DND-41 (cell line): ENCODE measurements around the gene BCL7A.

Source experiments
- ATAC-seq: fragments of 200-7000 bp; cut with Tn5 transposase; 3 replicates; pipeline ENCODE4 v1.9.1; 2021; ENCODE audit warnings: low read depth; ENCODE audit not compliant: insufficient read depth
- DNase-seq: peaks from one replicate; pipeline ENCODE4 v3.0.0-alpha.2; 2020
- H2AFZ ChIP-seq: 2 replicates; pipeline ENCODE4 v1.6.0; 2012; ENCODE audit warnings: low read depth, low read length
- H3K27ac ChIP-seq: 2 replicates; pipeline ENCODE4 v1.5.1; 2012; ENCODE audit warnings: low read length, inconsistent platforms
- H3K27me3 ChIP-seq: fragments of 200-600 bp; sonication (generic); 2 replicates; pipeline ENCODE4 v1.6.0; 2012; ENCODE audit warnings: low read length, mild to moderate bottlenecking, inconsistent platforms; ENCODE audit not compliant: insufficient read depth, poor library complexity
- H3K36me3 ChIP-seq: 2 replicates; pipeline ENCODE4 v1.5.1; 2012; ENCODE audit warnings: low read length, inconsistent platforms; ENCODE audit not compliant: insufficient read depth
- H3K4me1 ChIP-seq: 2 replicates; pipeline ENCODE4 v1.5.1; 2012; ENCODE audit warnings: mild to moderate bottlenecking, low read length; ENCODE audit not compliant: insufficient read depth
- H3K4me2 ChIP-seq: 2 replicates; pipeline ENCODE4 v1.6.0; 2012; ENCODE audit warnings: mild to moderate bottlenecking, moderate library complexity, low read length, inconsistent platforms; ENCODE audit not compliant: insufficient read depth
- H3K4me3 ChIP-seq, 2 experiments: fragments of 200-600 bp in 1 of 2; shearing (Covaris generic) in 1 of 2; 2 replicates each; pipeline ENCODE4 v1.5.1; 2012 to 2016; ENCODE audit warnings: inconsistent platforms in 2 of 2, low read length in 2 of 2, mild to moderate bottlenecking in 2 of 2, low read depth in 1 of 2, moderate library complexity in 1 of 2
- H3K79me2 ChIP-seq: 2 replicates; pipeline ENCODE4 v1.6.0; 2012; ENCODE audit warnings: low read length, inconsistent platforms; ENCODE audit not compliant: insufficient read depth
- H3K9ac ChIP-seq: 2 replicates; pipeline ENCODE4 v1.6.0; 2012; ENCODE audit warnings: low read depth, mild to moderate bottlenecking, inconsistent platforms, low read length, moderate library complexity
- H3K9me3 ChIP-seq: 2 replicates; pipeline ENCODE4 v1.5.1; 2012; ENCODE audit warnings: low read length, moderate library complexity, mild to moderate bottlenecking, inconsistent platforms; ENCODE audit not compliant: insufficient read depth, severe bottlenecking
- H4K20me1 ChIP-seq: 2 replicates; pipeline ENCODE4 v1.6.0; 2012; ENCODE audit warnings: low read length; ENCODE audit not compliant: insufficient read depth
- EZH2 ChIP-seq: IDR thresholded peaks from 3 replicates; pipeline ENCODE4 v1.6.1; 2012; ENCODE audit warnings: borderline replicate concordance, low read depth, mild to moderate bottlenecking, moderate library complexity, low read length, inconsistent platforms; ENCODE audit not compliant: severe bottlenecking
- TF ChIP-seq, protein P1 (sequence below): IDR thresholded peaks from 2 replicates; pipeline ENCODE4 v1.5.1; 2012; ENCODE audit warnings: borderline replicate concordance, low read length, moderate library complexity, mild to moderate bottlenecking; ENCODE audit not compliant: poor library complexity, severe bottlenecking; ENCODE audit errors: extremely low read depth

The BCL7A gene

GRCh38 chr12:122064025-122064777 is 42.5 kb downstream of the BCL7A start:
- Histone ChIP-seq H2AFZ (peak overlapping the region; percentile 34; the same call in 1 of the 2 replicates), H3K4me3 (no peak overlapping the region), H3K4me1 (no peaks in the 10 kb centered on the region), H3K27me3 (no peaks in the 10 kb centered on the region), H3K9ac (no peak overlapping the region), H3K9me3 (no peaks in the 10 kb centered on the region), H3K79me2 (no peaks in the 10 kb centered on the region), H3K36me3 (peaks cover 29% of the 10 kb centered on the region), H3K4me2 (peak overlapping the region; percentile 7; the same call in 1 of the 2 replicates), H4K20me1 (no peaks in the 10 kb centered on the region), H3K27ac (no peak overlapping the region)
- ATAC-seq (peak; percentile 93), DNase-seq (peak; percentile 77)
- TF ChIP-seq, protein P1, sequence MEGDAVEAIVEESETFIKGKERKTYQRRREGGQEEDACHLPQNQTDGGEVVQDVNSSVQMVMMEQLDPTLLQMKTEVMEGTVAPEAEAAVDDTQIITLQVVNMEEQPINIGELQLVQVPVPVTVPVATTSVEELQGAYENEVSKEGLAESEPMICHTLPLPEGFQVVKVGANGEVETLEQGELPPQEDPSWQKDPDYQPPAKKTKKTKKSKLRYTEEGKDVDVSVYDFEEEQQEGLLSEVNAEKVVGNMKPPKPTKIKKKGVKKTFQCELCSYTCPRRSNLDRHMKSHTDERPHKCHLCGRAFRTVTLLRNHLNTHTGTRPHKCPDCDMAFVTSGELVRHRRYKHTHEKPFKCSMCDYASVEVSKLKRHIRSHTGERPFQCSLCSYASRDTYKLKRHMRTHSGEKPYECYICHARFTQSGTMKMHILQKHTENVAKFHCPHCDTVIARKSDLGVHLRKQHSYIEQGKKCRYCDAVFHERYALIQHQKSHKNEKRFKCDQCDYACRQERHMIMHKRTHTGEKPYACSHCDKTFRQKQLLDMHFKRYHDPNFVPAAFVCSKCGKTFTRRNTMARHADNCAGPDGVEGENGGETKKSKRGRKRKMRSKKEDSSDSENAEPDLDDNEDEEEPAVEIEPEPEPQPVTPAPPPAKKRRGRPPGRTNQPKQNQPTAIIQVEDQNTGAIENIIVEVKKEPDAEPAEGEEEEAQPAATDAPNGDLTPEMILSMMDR: peak; percentile 67
- TF ChIP-seq EZH2: no peak

GRCh38 chr12:122064780-122065588 is 43.3 kb downstream of the BCL7A start:
- Histone ChIP-seq H3K27me3 (no peaks in the 10 kb centered on the region), H3K36me3 (peaks cover 21% of the 10 kb centered on the region), H4K20me1 (no peaks in the 10 kb centered on the region), H3K27ac (no peak overlapping the region), H3K79me2 (no peaks in the 10 kb centered on the region), H3K4me2 (no peak overlapping the region), H3K4me1 (no peaks in the 10 kb centered on the region), H3K9me3 (no peaks in the 10 kb centered on the region), H3K9ac (no peak overlapping the region), H2AFZ (no peak overlapping the region), H3K4me3 (no peak overlapping the region)
- no peak for TF ChIP-seq EZH2
- TF ChIP-seq, protein P1: no peak
- ATAC-seq: no peak
- no peak for DNase-seq

DNA sequence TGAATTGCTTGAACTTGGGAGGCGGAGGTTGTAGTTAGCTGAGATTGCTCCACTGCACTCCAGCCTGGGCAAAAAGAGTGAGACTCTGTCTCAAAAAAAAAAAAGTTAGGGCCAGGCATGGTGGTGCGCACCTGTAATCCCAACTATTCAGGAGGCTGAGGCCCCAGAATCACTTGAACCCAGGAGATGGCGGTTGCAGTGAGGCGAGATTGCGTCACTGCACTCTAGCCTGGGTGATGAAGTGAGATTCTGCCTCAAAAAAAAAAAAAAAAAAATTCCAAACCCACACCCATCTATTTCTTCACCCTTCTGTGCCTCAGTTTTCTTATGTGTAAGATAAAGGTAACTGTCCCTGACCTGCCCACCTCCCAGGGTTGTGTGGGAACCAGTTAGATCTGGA is 45.9 kb downstream of the BCL7A start:
- Histone ChIP-seq H3K27me3 (no peaks in the 10 kb centered on the region), H3K27ac (no peak overlapping the region), H3K4me2 (no peak overlapping the region), H2AFZ (no peak overlapping the region), H3K9ac (no peak overlapping the region), H4K20me1 (no peaks in the 10 kb centered on the region), H3K4me3 (no peak overlapping the region), H3K9me3 (no peaks in the 10 kb centered on the region), H3K79me2 (no peaks in the 10 kb centered on the region), H3K4me1 (no peaks in the 10 kb centered on the region), H3K36me3 (no peaks in the 10 kb centered on the region)
- TF ChIP-seq EZH2: no peak
- TF ChIP-seq, protein P1: no peak
- ATAC-seq (no peak), DNase-seq (no peak)
